Activated T-helper 9 cell treated with anti-CD3 and anti-CD28 coated beads, Interleukin-2, amount 50 U/mL, for 16 hours (primary cell): Measurements from ENCODE around the gene SRRM3.
A peak's percentile ranks its signal among the peaks of the same experiment; 100 is the strongest.
"Not testable (repeated sequence)": the region's sequence is repeated elsewhere in the genome, so short reads cannot be mapped to it uniquely, and the experiment has no call there.

Source experiments
- DNase-seq: peaks from one replicate; pipeline ENCODE4 v3.0.0-alpha.2; 2020; ENCODE audit warnings: low read depth

Gene SRRM3

GRCh38 chr7:76231071-76231470 is 29.4 kb downstream of the SRRM3 start:
- no peak for DNase-seq

DNA sequence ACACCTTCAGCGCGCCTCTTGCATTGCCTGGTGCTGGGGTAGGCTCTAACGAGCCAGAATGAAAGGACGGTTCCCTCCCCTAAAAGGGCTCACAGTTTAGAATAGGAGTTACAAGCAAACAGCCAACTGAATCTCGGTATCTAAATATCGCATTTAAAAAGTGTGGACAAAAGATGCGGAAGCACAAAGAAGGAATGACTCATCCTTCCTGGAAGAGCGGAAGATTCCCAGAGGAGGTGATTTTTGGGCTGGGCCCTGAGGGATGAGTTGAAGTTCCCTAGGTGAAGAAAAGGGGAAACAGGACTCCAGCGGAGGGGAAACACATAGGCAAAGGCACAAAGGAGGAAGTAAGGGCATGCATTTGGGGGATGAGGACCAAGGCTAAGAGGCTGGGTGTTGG is 29.9 kb downstream of the SRRM3 start:
- DNase-seq = no peak

DNA sequence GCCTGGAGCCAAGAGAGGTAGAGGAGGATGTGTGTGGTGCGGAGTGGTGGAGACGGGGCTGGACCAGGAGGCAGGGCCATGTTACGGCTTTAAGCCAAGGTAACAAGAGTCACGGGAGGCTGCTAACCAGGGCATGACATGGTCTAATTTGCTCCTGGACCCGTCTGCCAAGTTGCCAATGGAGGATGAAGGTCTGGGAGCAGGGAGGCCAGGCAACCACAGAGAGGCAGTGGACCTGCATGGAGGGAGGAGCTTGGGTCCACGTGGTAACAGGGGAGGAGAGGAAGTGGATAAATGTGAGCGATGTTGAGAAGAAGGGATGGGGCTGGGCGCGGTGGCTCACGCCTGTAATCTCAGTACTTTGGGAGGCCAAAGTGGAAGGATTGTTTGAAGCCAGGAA is 31.0 kb downstream of the SRRM3 start:
- no peak for DNase-seq

- DNase-seq = no peak
Measured at GRCh38 chr7:76233538-76234281, 32.0 kb downstream of the SRRM3 start.

DNA sequence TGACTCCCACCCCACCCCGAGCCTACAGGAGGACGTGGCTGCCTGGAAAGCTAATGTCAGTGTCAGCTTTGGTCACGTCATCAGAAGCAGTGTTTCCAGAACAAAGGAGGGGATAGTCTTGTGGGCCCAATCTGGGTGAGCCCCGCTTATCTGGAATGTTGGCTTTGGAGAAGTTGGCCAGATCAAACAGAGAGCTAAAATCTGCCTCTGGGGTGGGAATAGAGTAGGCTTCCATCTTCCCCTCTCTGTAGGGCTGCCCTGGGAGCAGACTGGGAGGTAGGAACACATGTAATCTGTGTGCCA is 32.5 kb downstream of the SRRM3 start:
- DNase-seq = no peak

GRCh38 chr7:76234931-76235441 is 33.3 kb downstream of the SRRM3 start:
- DNase-seq = peak; percentile 59

DNA sequence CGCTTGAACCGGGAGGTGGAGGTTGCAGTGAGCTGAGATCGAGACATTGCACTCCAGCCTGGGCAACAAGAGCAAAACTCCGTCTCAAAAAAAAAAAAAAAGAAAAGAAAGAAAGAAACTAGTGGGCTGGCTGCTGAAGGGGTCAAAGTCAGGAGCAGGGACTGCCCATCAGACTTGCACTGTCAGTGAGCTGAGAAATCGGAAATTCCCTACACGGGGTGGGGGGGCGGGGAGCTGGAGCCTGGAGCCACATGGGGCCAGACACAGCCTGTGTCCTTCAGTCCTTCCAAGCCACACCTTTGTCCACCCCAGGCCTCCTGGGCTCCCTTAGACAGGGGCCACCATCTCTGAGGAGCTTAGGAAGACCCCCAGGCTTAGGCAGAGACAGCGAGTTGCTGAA is 34.5 kb downstream of the SRRM3 start:
- no peak for DNase-seq

GRCh38 chr7:76238326-76238725 is 36.6 kb downstream of the SRRM3 start:
- no peak for DNase-seq

GRCh38 chr7:76241141-76241540 is 39.4 kb downstream of the SRRM3 start:
- no peak for DNase-seq

DNA sequence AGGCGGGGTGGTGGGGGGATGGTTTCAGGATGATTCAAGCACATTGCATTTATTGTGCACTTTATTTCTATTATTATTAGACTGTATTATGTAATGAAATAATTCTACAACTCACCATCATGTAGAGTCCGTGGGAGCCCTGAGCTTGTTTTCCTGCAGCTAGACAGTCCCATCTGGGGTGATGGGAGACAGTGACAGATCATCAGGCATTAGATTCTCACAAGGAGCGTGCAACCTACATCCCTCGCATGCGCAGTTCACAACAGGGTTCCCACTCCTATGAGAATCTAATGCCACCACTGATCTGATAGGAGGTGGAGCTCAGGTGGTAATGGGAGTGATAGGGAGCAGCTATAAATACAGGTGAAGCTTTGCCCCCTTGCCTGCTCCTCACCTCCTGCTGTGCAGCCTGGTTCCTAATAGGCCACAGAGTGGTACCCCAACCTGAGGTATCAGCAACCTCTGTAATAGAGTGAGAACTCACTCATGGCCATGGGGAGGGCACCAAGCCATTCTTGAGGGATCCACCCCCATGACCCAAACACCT is 40.9 kb downstream of the SRRM3 start:
- not testable (repeated sequence) for DNase-seq

GRCh38 chr7:76244781-76245391 is 43.2 kb downstream of the SRRM3 start:
- no peak for DNase-seq

GRCh38 chr7:76246804-76247389 is 45.2 kb downstream of the SRRM3 start:
- DNase-seq = no peak

GRCh38 chr7:76247938-76248337 is 46.2 kb downstream of the SRRM3 start:
- DNase-seq = no peak

GRCh38 chr7:76252021-76252420 is 50.3 kb downstream of the SRRM3 start:
- DNase-seq = no peak

GRCh38 chr7:76254781-76255180 is 53.1 kb downstream of the SRRM3 start:
- DNase-seq = no peak

GRCh38 chr7:76257973-76258372 is 56.3 kb downstream of the SRRM3 start:
- no peak for DNase-seq

DNA sequence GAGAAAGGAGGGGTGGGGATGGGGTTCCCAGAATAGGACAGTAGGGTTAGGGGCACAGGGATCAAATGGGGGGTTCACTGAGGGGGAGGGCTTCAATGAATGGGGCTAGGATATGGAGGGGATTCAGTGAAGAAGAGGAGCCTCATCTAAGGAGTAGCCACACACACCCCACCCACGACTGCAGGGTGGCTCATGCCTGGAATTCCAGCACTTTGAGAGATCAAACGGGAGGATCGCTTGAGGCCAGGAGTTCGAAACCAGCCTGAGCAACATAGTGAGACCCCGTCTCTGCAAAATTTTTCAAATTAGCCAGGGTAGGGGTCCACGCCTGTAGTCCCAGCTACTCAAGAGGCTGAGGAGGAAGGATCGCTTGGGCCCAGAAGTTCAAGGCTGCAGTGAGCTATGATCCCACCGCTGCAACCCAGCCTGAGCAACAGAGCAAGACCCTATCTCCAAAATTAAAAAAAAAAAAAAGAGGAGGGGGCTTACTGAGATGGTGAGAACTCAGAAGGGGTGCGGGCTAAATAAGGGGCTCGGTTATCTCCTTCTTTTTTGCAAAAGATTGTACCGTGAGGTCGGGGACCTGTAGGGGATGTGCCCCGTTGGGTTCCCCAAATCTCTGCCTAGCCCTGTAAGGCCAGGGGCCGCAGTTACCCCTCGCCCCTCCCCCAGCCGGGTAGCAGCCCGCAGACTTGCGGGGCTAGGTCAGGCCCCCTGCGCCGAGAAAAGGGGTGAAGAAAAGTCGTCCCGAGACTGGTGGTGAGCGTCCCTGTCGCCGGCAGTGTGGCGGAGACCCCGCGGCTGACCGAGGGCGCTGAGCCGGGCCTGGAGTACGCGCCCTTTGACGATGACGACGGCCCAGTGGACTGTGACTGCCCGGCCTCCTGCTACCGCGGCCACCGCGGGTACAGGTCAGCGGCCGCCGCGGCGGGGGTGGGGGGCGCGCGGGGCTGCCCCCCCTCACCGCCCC is 57.7 kb downstream of the SRRM3 start:
- DNase-seq = no peak

- peak; percentile 24 for DNase-seq
Measured at GRCh38 chr7:76260171-76260703, 58.5 kb downstream of the SRRM3 start.

GRCh38 chr7:76261329-76261728 is 59.6 kb downstream of the SRRM3 start:
- no peak for DNase-seq

GRCh38 chr7:76261931-76262330 is 60.2 kb downstream of the SRRM3 start:
- DNase-seq = no peak

DNA sequence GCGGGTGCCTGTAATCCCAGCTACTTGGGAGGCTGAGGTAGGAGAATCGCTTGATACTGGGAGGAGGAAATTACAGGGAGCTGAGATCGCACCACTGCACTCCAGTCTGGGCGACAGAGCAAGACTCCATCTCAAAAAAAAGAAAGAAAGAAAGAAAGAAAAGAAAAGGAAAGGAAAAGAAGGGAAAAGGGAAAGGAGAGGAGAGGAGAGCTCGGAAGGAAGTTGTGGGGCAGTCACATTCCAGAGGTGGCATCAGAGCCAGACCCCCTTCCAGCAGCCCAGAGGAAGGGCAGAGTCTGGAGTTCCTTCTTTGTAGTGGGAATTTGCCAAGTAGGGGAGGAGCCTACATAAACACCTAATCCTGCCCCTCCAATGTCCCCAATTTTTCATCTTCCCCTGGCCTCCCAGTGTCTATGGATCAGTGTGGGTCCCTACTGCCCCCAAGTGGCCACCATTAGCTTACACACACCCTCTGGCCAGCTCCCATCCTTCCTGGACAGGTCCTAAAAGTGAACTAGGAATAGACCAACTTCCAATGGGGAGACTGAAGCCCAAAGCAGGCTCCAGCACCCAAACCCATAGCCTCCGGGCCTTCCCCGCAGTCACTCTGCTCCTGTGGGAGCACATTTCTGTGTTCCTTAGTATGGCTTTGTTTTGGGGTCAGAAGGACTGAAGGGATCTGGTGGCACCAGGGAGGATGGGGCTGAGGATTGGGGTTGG is 61.1 kb downstream of the SRRM3 start:
- DNase-seq = no peak
